Osteoblast (primary cell): ENCODE measurements around the gene IRS1. TPM values are rescaled to one million over a fixed set of nuclear protein-coding genes. Genes with fewer than 3 reads are reported as not detected.

Experiments used
- DNase-seq: peaks from one replicate; pipeline ENCODE4 v3.0.0; 2011; ENCODE audit warnings: low spot score, mixed read lengths; ENCODE audit not compliant: insufficient read length; ENCODE audit errors: missing footprints
- H2AFZ ChIP-seq: 2 replicates; pipeline ENCODE4 v1.6.0; 2011; ENCODE audit warnings: mild to moderate bottlenecking, low read length
- H3K27ac ChIP-seq: 2 replicates; pipeline ENCODE4 v1.5.1; 2011; ENCODE audit warnings: mild to moderate bottlenecking, low read depth, low read length, moderate library complexity
- H3K27me3 ChIP-seq: 2 replicates; pipeline ENCODE4 v1.6.0; 2012; ENCODE audit warnings: mild to moderate bottlenecking, control low read depth, inconsistent platforms, low read length, moderate library complexity; ENCODE audit not compliant: insufficient read depth
- H3K36me3 ChIP-seq: 2 replicates; pipeline ENCODE4 v1.5.1; 2011; ENCODE audit warnings: mild to moderate bottlenecking, low read length, control low read depth, moderate library complexity; ENCODE audit not compliant: insufficient read depth
- H3K4me1 ChIP-seq: 2 replicates; pipeline ENCODE4 v1.5.1; 2011; ENCODE audit warnings: mild to moderate bottlenecking, low read length, control low read depth, moderate library complexity; ENCODE audit not compliant: insufficient read depth
- H3K4me2 ChIP-seq: 2 replicates; pipeline ENCODE4 v1.6.0; 2011; ENCODE audit warnings: mild to moderate bottlenecking, low read length; ENCODE audit not compliant: insufficient read depth
- H3K4me3 ChIP-seq: fragments of 200-600 bp; sonication (generic); 3 replicates; pipeline ENCODE4 v1.5.1; 2012; ENCODE audit warnings: mild to moderate bottlenecking, low read length, inconsistent platforms; ENCODE audit not compliant: insufficient read depth
- H3K79me2 ChIP-seq: 2 replicates; pipeline ENCODE4 v1.6.0; 2012; ENCODE audit warnings: mild to moderate bottlenecking, low read length, control low read depth, inconsistent platforms; ENCODE audit not compliant: insufficient read depth
- H3K9me3 ChIP-seq: 2 replicates; pipeline ENCODE4 v1.5.1; 2011; ENCODE audit warnings: low read depth, low read length, control low read depth
- H4K20me1 ChIP-seq: 2 replicates; pipeline ENCODE4 v1.6.0; 2012; ENCODE audit warnings: mild to moderate bottlenecking, low read length, control low read depth; ENCODE audit not compliant: insufficient read depth
- total RNA-seq: library from RNA; depleted of rRNA; stranded (reverse); fragments of >200 nt; gene quantifications from 2 replicates; pipeline ENCODE4 v1.2.3, GENCODE V29; 2012
- TF ChIP-seq, protein P1 (sequence below): IDR thresholded peaks from 2 replicates; pipeline ENCODE4 v1.5.1; 2011; ENCODE audit warnings: mild to moderate bottlenecking, low read depth, low read length, moderate library complexity; ENCODE audit errors: extremely low read depth

Gene IRS1
- total RNA-seq, 1 donor, result 27.9 TPM

- peaks cover 95% of the 10 kb centered on the region for H3K79me2 ChIP-seq
- peaks cover 51% of the 10 kb centered on the region for H3K4me1 ChIP-seq
- no peak overlapping the region for H2AFZ ChIP-seq
- TF ChIP-seq, protein P1, sequence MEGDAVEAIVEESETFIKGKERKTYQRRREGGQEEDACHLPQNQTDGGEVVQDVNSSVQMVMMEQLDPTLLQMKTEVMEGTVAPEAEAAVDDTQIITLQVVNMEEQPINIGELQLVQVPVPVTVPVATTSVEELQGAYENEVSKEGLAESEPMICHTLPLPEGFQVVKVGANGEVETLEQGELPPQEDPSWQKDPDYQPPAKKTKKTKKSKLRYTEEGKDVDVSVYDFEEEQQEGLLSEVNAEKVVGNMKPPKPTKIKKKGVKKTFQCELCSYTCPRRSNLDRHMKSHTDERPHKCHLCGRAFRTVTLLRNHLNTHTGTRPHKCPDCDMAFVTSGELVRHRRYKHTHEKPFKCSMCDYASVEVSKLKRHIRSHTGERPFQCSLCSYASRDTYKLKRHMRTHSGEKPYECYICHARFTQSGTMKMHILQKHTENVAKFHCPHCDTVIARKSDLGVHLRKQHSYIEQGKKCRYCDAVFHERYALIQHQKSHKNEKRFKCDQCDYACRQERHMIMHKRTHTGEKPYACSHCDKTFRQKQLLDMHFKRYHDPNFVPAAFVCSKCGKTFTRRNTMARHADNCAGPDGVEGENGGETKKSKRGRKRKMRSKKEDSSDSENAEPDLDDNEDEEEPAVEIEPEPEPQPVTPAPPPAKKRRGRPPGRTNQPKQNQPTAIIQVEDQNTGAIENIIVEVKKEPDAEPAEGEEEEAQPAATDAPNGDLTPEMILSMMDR, result no peak
- H3K4me2 ChIP-seq, result peak overlapping the region; percentile 7
- peak overlapping the region; percentile 58 for H3K27ac ChIP-seq
- no peak overlapping the region for H3K4me3 ChIP-seq
- H4K20me1 ChIP-seq, result peaks cover 15% of the 10 kb centered on the region
- H3K9me3 ChIP-seq, result no peaks in the 10 kb centered on the region
- DNase-seq, result no peak
- H3K36me3 ChIP-seq, result peaks cover 4% of the 10 kb centered on the region
- no peaks in the 10 kb centered on the region for H3K27me3 ChIP-seq
Measured at GRCh38 chr2:226756131-226756530, 43.5 kb downstream of the IRS1 start.

DNA sequence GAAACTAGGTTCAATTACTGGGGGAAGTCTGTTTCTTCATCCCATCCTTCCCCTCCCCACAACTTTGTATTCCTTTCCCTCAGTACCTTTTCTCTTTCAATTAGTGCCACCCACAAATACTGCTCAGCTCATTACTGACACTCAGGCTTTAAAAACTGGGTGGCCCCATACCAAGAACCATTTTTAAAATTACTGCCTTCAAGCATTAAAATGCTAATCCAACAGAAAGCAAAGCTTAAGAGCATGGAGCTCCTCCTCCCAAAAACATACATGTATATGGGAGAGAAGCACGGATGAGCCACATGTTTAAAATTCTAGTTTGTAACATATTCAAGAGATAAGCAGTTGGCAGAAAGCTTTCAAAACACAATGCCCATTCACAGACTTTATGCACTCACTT lies 44.0 kb downstream of the IRS1 start:
- DNase-seq, result no peak
- TF ChIP-seq, protein P1, result no peak
- peaks cover 46% of the 10 kb centered on the region for H3K4me1 ChIP-seq

GRCh38 chr2:226754821-226755604 lies 44.6 kb downstream of the IRS1 start:
- DNase-seq, result no peak
- H3K27ac ChIP-seq, result peak overlapping the region; percentile 58
- H3K4me3 ChIP-seq, result no peak overlapping the region

More for the DNA sequence above, 44.0 kb downstream of the IRS1 start:
- Histone ChIP-seq H3K9me3 (no peaks in the 10 kb centered on the region), H3K27ac (peak overlapping the region; percentile 58), H3K4me2 (peak overlapping the region; percentile 7), H3K4me3 (no peak overlapping the region), H4K20me1 (peaks cover 11% of the 10 kb centered on the region), H3K27me3 (no peaks in the 10 kb centered on the region), H3K79me2 (peaks cover 95% of the 10 kb centered on the region), H3K36me3 (peaks cover 4% of the 10 kb centered on the region), H2AFZ (no peak overlapping the region)

GRCh38 chr2:226752887-226753286 lies 46.7 kb downstream of the IRS1 start:
- H3K4me3 ChIP-seq, result no peak overlapping the region
- no peaks in the 10 kb centered on the region for H3K27me3 ChIP-seq
- H3K4me1 ChIP-seq, result peaks cover 24% of the 10 kb centered on the region
- no peak overlapping the region for H3K27ac ChIP-seq
- no peak overlapping the region for H2AFZ ChIP-seq
- TF ChIP-seq, protein P1, result no peak
- peaks cover 10% of the 10 kb centered on the region for H4K20me1 ChIP-seq
- DNase-seq, result no peak
- H3K9me3 ChIP-seq, result no peaks in the 10 kb centered on the region
- H3K4me2 ChIP-seq, result no peak overlapping the region
- peaks cover 95% of the 10 kb centered on the region for H3K79me2 ChIP-seq
- H3K36me3 ChIP-seq, result peaks cover 16% of the 10 kb centered on the region

More at GRCh38 chr2:226754821-226755604, 44.6 kb downstream of the IRS1 start:
- H3K4me1 ChIP-seq, result peaks cover 40% of the 10 kb centered on the region
- H3K9me3 ChIP-seq, result no peaks in the 10 kb centered on the region
- H3K79me2 ChIP-seq, result peaks cover 96% of the 10 kb centered on the region
- H2AFZ ChIP-seq, result no peak overlapping the region
- TF ChIP-seq, protein P1, result no peak
- H4K20me1 ChIP-seq, result peaks cover 10% of the 10 kb centered on the region
- peaks cover 4% of the 10 kb centered on the region for H3K36me3 ChIP-seq
- H3K4me2 ChIP-seq, result peak overlapping the region; percentile 26
- H3K27me3 ChIP-seq, result no peaks in the 10 kb centered on the region
